Endothelial cell of umbilical vein (primary cell): Measurements from ENCODE around the gene MRPL50.

ENCODE experiments used
- EZH2 ChIP-seq: IDR thresholded peaks from 2 replicates; pipeline ENCODE4 v1.6.1; 2012; ENCODE audit warnings: borderline replicate concordance, low read depth, mild to moderate bottlenecking, moderate library complexity, low read length, inconsistent platforms; ENCODE audit not compliant: severe bottlenecking
- FOS ChIP-seq: IDR thresholded peaks from 2 replicates; pipeline ENCODE4 v1.6.1; 2011; ENCODE audit warnings: mild to moderate bottlenecking, low read length, moderate library complexity, borderline replicate concordance; ENCODE audit not compliant: insufficient read depth
- POLR2A ChIP-seq: IDR thresholded peaks from 2 replicates; pipeline ENCODE4 v1.6.1; 2012; ENCODE audit warnings: low read depth, mild to moderate bottlenecking, control low read depth, low read length
- POLR2AphosphoS5 ChIP-seq: IDR thresholded peaks from 2 replicates; pipeline ENCODE4 v1.6.1; 2012; ENCODE audit warnings: low read depth, mild to moderate bottlenecking, control low read depth, low read length, moderate library complexity; ENCODE audit not compliant: insufficient read depth
- TF ChIP-seq, protein P1 (sequence below), 2 donors: IDR thresholded peaks; 1 replicate in 1 of 2; 2 replicates in 1 of 2; pipeline ENCODE4 v1.5.1; 2011; ENCODE audit warnings: low read length in 2 of 2, mild to moderate bottlenecking in 2 of 2, moderate library complexity in 2 of 2, control low read depth in 1 of 2, inconsistent platforms in 1 of 2, low read depth in 1 of 2; ENCODE audit not compliant: insufficient read depth in 1 of 2; ENCODE audit errors: extremely low read depth in 1 of 2
- TF ChIP-seq, protein P2 (sequence below): IDR thresholded peaks from 2 replicates; pipeline ENCODE4 v1.6.1; 2011; ENCODE audit not compliant: insufficient read depth, insufficient read length

DNA sequence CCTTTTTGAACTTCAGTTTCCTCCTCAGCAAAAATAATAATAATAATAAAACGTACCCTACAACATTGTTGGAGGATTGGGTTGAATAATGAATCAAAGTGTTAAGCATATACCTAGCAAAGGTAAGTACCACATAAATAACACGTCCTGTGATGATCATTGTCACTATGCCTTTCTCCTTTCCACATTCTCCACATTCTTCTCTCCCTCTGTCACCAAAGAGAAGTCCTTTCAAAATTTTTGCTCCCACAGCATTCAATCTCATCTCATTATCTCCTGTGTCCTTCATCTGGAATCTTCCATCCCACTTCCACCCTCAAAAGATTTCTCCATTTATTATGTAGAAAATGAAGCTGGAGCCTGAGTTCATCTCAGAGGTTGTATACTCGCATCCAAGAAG is 44.3 kb upstream of the MRPL50 start:
- TF ChIP-seq, protein P1, sequence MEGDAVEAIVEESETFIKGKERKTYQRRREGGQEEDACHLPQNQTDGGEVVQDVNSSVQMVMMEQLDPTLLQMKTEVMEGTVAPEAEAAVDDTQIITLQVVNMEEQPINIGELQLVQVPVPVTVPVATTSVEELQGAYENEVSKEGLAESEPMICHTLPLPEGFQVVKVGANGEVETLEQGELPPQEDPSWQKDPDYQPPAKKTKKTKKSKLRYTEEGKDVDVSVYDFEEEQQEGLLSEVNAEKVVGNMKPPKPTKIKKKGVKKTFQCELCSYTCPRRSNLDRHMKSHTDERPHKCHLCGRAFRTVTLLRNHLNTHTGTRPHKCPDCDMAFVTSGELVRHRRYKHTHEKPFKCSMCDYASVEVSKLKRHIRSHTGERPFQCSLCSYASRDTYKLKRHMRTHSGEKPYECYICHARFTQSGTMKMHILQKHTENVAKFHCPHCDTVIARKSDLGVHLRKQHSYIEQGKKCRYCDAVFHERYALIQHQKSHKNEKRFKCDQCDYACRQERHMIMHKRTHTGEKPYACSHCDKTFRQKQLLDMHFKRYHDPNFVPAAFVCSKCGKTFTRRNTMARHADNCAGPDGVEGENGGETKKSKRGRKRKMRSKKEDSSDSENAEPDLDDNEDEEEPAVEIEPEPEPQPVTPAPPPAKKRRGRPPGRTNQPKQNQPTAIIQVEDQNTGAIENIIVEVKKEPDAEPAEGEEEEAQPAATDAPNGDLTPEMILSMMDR (IDR thresholded peaks at IDR 0.05; ENCODE audit: extremely low read depth in 1 of 2, insufficient read depth in 1 of 2, low read depth in 1 of 2, low read length in 2 of 2) = no peak
- no peak for TF ChIP-seq POLR2A
- TF ChIP-seq FOS = no peak
- TF ChIP-seq EZH2 = no peak
- TF ChIP-seq, protein P2, sequence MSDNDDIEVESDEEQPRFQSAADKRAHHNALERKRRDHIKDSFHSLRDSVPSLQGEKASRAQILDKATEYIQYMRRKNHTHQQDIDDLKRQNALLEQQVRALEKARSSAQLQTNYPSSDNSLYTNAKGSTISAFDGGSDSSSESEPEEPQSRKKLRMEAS = no peak
- TF ChIP-seq POLR2AphosphoS5 = no peak
